Measurements from ENCODE around the gene CHST13. TPM values are rescaled to one million over a fixed set of nuclear protein-coding genes. Genes with fewer than 3 reads are reported as not detected.

The CHST13 gene
- total and polyA plus RNA-seq, 12 donors: 0.22 to 3.0 (median 0.67) TPM; not detected in 1

GRCh38 chr3:126540951-126541627 is 17.1 kb downstream of the CHST13 start:
- H3K27me3 ChIP-seq: peaks cover 22% of the 10 kb centered on the region
- intact Hi-C loops (cut with DNase I): no loop called here
- WGBS, 4 donors: 63 to 70% (median 67%) methylated on average over 22 to 24 of the region's 24 CpGs
- H3K36me3 ChIP-seq (replicated peaks in 1 of 2): no peaks in the 10 kb centered on the region
- TF ChIP-seq, protein P1, sequence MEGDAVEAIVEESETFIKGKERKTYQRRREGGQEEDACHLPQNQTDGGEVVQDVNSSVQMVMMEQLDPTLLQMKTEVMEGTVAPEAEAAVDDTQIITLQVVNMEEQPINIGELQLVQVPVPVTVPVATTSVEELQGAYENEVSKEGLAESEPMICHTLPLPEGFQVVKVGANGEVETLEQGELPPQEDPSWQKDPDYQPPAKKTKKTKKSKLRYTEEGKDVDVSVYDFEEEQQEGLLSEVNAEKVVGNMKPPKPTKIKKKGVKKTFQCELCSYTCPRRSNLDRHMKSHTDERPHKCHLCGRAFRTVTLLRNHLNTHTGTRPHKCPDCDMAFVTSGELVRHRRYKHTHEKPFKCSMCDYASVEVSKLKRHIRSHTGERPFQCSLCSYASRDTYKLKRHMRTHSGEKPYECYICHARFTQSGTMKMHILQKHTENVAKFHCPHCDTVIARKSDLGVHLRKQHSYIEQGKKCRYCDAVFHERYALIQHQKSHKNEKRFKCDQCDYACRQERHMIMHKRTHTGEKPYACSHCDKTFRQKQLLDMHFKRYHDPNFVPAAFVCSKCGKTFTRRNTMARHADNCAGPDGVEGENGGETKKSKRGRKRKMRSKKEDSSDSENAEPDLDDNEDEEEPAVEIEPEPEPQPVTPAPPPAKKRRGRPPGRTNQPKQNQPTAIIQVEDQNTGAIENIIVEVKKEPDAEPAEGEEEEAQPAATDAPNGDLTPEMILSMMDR (IDR thresholded peaks at IDR 0.05): no peak
- TF ChIP-seq POLR2A (IDR thresholded peaks at IDR 0.05): no peak
- no peak overlapping the region for H3K4me3 ChIP-seq
- H3K9me3 ChIP-seq (replicated peaks in 1 of 3): no peaks in the 10 kb centered on the region
- no peaks in the 10 kb centered on the region for H3K4me1 ChIP-seq (replicated peaks in 1 of 2)
- DNase-seq: peak in 6 of 7 donors; percentile 2 to 23 (median 10)
- H3K27ac ChIP-seq: no peak overlapping the region

DNA sequence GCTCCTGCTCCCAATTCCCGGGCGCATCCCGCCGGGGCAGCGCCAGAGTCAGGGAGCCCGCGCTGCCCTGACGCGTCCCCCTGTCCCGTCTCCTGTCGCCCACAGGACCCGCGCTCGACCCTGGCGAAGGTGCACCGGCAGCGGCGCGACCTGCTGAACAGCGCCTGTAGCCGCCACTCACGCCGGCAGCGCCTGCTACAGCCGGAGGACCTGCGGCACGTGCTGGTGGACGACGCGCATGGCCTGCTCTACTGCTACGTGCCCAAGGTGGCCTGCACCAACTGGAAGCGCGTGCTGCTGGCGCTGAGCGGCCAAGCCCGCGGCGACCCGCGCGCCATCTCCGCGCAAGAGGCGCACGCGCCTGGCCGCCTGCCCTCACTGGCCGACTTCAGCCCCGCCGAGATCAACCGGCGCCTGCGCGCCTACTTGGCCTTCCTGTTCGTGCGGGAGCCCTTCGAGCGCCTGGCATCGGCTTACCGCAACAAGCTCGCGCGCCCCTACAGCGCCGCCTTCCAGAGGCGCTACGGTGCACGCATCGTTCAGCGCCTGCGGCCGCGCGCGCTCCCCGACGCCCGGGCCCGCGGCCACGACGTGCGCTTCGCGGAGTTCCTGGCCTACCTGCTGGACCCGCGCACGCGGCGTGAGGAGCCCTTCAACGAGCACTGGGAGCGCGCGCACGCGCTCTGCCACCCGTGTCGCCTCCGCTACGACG is 17.8 kb downstream of the CHST13 start:
- H3K4me3 ChIP-seq: no peak overlapping the region
- no peak for TF ChIP-seq POLR2A (IDR thresholded peaks at IDR 0.05)
- TF ChIP-seq, protein P1 (IDR thresholded peaks at IDR 0.05): no peak
- H3K9me3 ChIP-seq (replicated peaks in 1 of 3): no peaks in the 10 kb centered on the region
- intact Hi-C loops (cut with DNase I): no loop called here
- DNase-seq: peak in 6 of 7 donors; percentile 2 to 23 (median 10)
- H3K36me3 ChIP-seq (replicated peaks in 1 of 2): no peaks in the 10 kb centered on the region
- 33 to 79% (median 49%) methylated on average over 12 to 101 of the region's 101 CpGs for WGBS, 4 donors
- H3K27me3 ChIP-seq: peaks cover 22% of the 10 kb centered on the region
- no peaks in the 10 kb centered on the region for H3K4me1 ChIP-seq (replicated peaks in 1 of 2)
- no peak overlapping the region for H3K27ac ChIP-seq

DNA sequence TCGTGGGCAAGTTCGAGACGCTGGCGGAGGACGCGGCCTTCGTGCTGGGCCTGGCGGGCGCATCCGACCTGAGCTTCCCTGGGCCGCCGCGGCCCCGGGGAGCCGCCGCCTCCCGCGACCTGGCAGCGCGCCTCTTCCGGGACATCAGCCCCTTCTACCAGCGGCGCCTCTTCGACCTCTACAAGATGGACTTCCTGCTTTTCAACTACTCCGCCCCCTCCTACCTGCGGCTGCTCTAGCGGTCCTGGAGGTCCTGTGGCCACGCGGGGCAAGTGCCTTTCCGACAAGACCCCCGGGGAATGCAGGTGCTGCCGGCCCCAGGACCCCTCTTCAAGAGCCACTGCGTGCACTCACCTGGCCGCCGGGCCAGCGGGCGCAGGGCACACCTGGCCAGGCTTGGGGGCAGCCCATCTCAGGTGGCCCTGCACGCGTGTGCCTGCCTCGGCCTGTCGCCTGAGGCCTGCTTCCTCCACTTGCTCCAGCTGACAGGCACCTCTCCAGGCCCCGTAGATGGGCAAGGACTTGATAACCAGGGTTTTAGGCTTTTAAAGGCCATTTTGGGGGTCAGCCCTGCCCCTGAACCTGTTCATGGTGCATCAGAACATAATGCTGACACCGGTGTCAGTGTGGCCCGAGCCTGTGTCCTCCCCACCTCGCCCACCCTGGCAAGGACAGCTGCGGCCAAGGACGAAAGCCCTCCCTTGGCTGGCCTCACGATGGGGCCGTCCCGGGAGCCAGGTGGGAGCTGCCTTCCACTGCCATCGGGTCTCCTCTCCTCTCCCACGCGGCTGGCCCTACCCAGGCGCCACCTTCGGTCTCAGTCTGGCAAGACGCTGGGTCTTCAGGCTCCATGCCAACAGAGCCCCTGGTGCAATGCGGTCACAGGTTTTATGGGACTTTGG is 18.6 kb downstream of the CHST13 start:
- peaks cover 22% of the 10 kb centered on the region for H3K27me3 ChIP-seq
- TF ChIP-seq, protein P1 (IDR thresholded peaks at IDR 0.05): no peak
- no peak for TF ChIP-seq POLR2A (IDR thresholded peaks at IDR 0.05)
- peak in 5 of 7 donors; percentile 8 to 40 (median 12) for DNase-seq
- no peaks in the 10 kb centered on the region for H3K9me3 ChIP-seq (replicated peaks in 1 of 3)
- no peak overlapping the region for H3K27ac ChIP-seq
- H3K4me3 ChIP-seq: no peak overlapping the region
- H3K4me1 ChIP-seq (replicated peaks in 1 of 2): no peaks in the 10 kb centered on the region
- intact Hi-C loops (cut with DNase I): no loop called here
- WGBS, 4 donors: 69 to 84% (median 76%) methylated on average over 17 to 57 of the region's 57 CpGs
- no peaks in the 10 kb centered on the region for H3K36me3 ChIP-seq (replicated peaks in 1 of 2)

All from adrenal gland (tissue), 12 donors.